GM12875 (cell line): ENCODE data around the gene ZMYND11.

ENCODE experiments used
- H3K4me3 ChIP-seq: one replicate; pipeline ENCODE4 v1.5.1; 2011; ENCODE audit warnings: low read depth, low read length, control low read depth
- CTCF ChIP-seq: IDR thresholded peaks from 2 replicates; pipeline ENCODE4 v1.5.1; 2011; ENCODE audit warnings: low read depth, mild to moderate bottlenecking, control low read depth, inconsistent platforms, low read length, moderate library complexity, borderline replicate concordance; ENCODE audit not compliant: insufficient read depth

The ZMYND11 gene

GRCh38 chr10:92153-92552, 43.1 kb upstream of the ZMYND11 start:
- TF ChIP-seq CTCF, result no peak
- no peak overlapping the region for H3K4me3 ChIP-seq

- no peak overlapping the region for H3K4me3 ChIP-seq
- no peak for TF ChIP-seq CTCF
Measured at GRCh38 chr10:92846-93245, 42.4 kb upstream of the ZMYND11 start.

- no peak overlapping the region for H3K4me3 ChIP-seq
- TF ChIP-seq CTCF, result no peak
Measured at GRCh38 chr10:94613-95012, 40.6 kb upstream of the ZMYND11 start.

GRCh38 chr10:95356-96115, 39.7 kb upstream of the ZMYND11 start:
- no peak overlapping the region for H3K4me3 ChIP-seq
- no peak for TF ChIP-seq CTCF

GRCh38 chr10:96466-96865, 38.8 kb upstream of the ZMYND11 start:
- H3K4me3 ChIP-seq, result no peak overlapping the region
- no peak for TF ChIP-seq CTCF

- no peak for TF ChIP-seq CTCF
- no peak overlapping the region for H3K4me3 ChIP-seq
Measured at GRCh38 chr10:104416-104815, 30.8 kb upstream of the ZMYND11 start.

- no peak for TF ChIP-seq CTCF
Measured at GRCh38 chr10:104862-105565, 30.2 kb upstream of the ZMYND11 start.

More at GRCh38 chr10:104862-105565, 30.2 kb upstream of the ZMYND11 start:
- no peak overlapping the region for H3K4me3 ChIP-seq
